HEK293 (cell line): ENCODE data around the gene DOP1A.

Experiments used
- CTCF ChIA-PET: fragments of 350-600 bp; formaldehyde crosslinking; extraction: SDS; loops from one replicate; lab custom pipeline; 2021; ENCODE audit warnings: antibody characterized with exemption; lab: Yijun Ruan, JAX
- POLR2A ChIA-PET: fragments of 300-600 bp; formaldehyde crosslinking; extraction: SDS; loops from one replicate; lab custom pipeline; 2020; ENCODE audit warnings: antibody characterized with exemption, inconsistent platforms; lab: Yijun Ruan, JAX
- H3K27ac ChIP-seq: fragments of 200-500 bp; sonication (Bioruptor generic); 2 replicates; pipeline ENCODE4 v1.5.1; 2014; ENCODE audit warnings: low read depth, low read length, control low read depth, inconsistent platforms; ENCODE audit errors: extremely low read depth
- H3K36me3 ChIP-seq, 2 experiments: fragments of 200-500 bp in 1 of 2; sonication (Bioruptor generic) in 1 of 2; 1 replicate in 1 of 2; 2 replicates in 1 of 2; pipeline ENCODE4 v1.5.1; 2014 to 2017; ENCODE audit warnings: inconsistent platforms in 2 of 2, low read length in 2 of 2; ENCODE audit not compliant: control insufficient read depth in 2 of 2, insufficient read depth in 1 of 2
- H3K4me1 ChIP-seq: fragments of 200-500 bp; sonication (Bioruptor generic); 2 replicates; pipeline ENCODE4 v1.5.1; 2014; ENCODE audit warnings: mild to moderate bottlenecking, low read length, inconsistent platforms; ENCODE audit not compliant: control insufficient read depth, insufficient read depth
- H3K4me3 ChIP-seq: 2 replicates; pipeline ENCODE4 v1.5.1; 2011; ENCODE audit warnings: low read depth, mild to moderate bottlenecking, control low read depth, low read length, moderate library complexity
- H3K9me3 ChIP-seq: fragments of 200-500 bp; sonication (Bioruptor generic); 2 replicates; pipeline ENCODE4 v1.5.1; 2014; ENCODE audit warnings: low read depth, low read length, inconsistent platforms; ENCODE audit not compliant: control insufficient read depth, insufficient read depth
- BCL6B ChIP-seq: fragments of 450-650 bp; formaldehyde crosslinking; IDR thresholded peaks from 2 replicates; pipeline ENCODE4 v1.5.1; 2017; ENCODE audit warnings: missing biosample characterization, missing genetic modification characterization
- GFI1B ChIP-seq: fragments of 450-650 bp; formaldehyde crosslinking; IDR thresholded peaks from 2 replicates; pipeline ENCODE4 v1.5.1; 2016; ENCODE audit warnings: missing biosample characterization, missing genetic modification characterization
- GLI4 ChIP-seq: fragments of 450-650 bp; formaldehyde crosslinking; IDR thresholded peaks from 2 replicates; pipeline ENCODE4 v1.5.1; 2016; ENCODE audit warnings: missing biosample characterization, missing genetic modification characterization
- HIC1 ChIP-seq: fragments of 450-650 bp; formaldehyde crosslinking; IDR thresholded peaks from 2 replicates; pipeline ENCODE4 v1.5.1; 2016; ENCODE audit warnings: missing biosample characterization, missing genetic modification characterization
- KLF7 ChIP-seq: fragments of 450-650 bp; formaldehyde crosslinking; IDR thresholded peaks from 2 replicates; pipeline ENCODE4 v1.5.1; 2016; ENCODE audit warnings: missing biosample characterization, missing genetic modification characterization, borderline replicate concordance
- PRDM6 ChIP-seq: fragments of 450-650 bp; formaldehyde crosslinking; IDR thresholded peaks from 2 replicates; pipeline ENCODE4 v1.5.1; 2017; ENCODE audit warnings: missing biosample characterization, missing genetic modification characterization
- WT1 ChIP-seq: fragments of 450-650 bp; formaldehyde crosslinking; IDR thresholded peaks from 2 replicates; pipeline ENCODE4 v1.5.1; 2016; ENCODE audit warnings: missing biosample characterization, missing genetic modification characterization
- ZBTB10 ChIP-seq: fragments of 450-650 bp; formaldehyde crosslinking; IDR thresholded peaks from 2 replicates; pipeline ENCODE4 v1.5.1; 2016; ENCODE audit warnings: missing biosample characterization, missing genetic modification characterization
- ZBTB8A ChIP-seq: fragments of 450-650 bp; formaldehyde crosslinking; IDR thresholded peaks from 2 replicates; pipeline ENCODE4 v1.5.1; 2016; ENCODE audit warnings: missing biosample characterization, missing genetic modification characterization
- ZNF112 ChIP-seq: fragments of 450-650 bp; formaldehyde crosslinking; IDR thresholded peaks from 2 replicates; pipeline ENCODE4 v1.5.0; 2017; ENCODE audit warnings: missing biosample characterization, missing genetic modification characterization
- ZNF221 ChIP-seq: fragments of 450-650 bp; formaldehyde crosslinking; IDR thresholded peaks from 2 replicates; pipeline ENCODE4 v1.5.1; 2017; ENCODE audit warnings: missing biosample characterization, missing genetic modification characterization, borderline replicate concordance
- ZNF426 ChIP-seq: fragments of 450-650 bp; formaldehyde crosslinking; IDR thresholded peaks from 2 replicates; pipeline ENCODE4 v1.5.1; 2017; ENCODE audit warnings: missing biosample characterization, missing genetic modification characterization, mild to moderate bottlenecking, inconsistent platforms, moderate library complexity
- ZNF518A ChIP-seq: fragments of 450-650 bp; formaldehyde crosslinking; conservative IDR thresholded peaks from 2 replicates; pipeline ENCODE4 v1.5.1; 2016; ENCODE audit warnings: low read depth, missing biosample characterization, missing genetic modification characterization
- ZNF623 ChIP-seq: fragments of 450-650 bp; formaldehyde crosslinking; IDR thresholded peaks from 2 replicates; pipeline ENCODE4 v1.5.1; 2016; ENCODE audit warnings: missing biosample characterization, missing genetic modification characterization
- ZNF624 ChIP-seq: fragments of 450-650 bp; formaldehyde crosslinking; IDR thresholded peaks from 2 replicates; pipeline ENCODE4 v1.5.1; 2017; ENCODE audit warnings: missing biosample characterization, missing genetic modification characterization
- ZNF660 ChIP-seq: fragments of 450-650 bp; IDR thresholded peaks from 2 replicates; pipeline ENCODE4 v1.5.1; 2018; ENCODE audit warnings: missing biosample characterization, mild to moderate bottlenecking, missing genetic modification characterization
- ZNF692 ChIP-seq: fragments of 450-650 bp; formaldehyde crosslinking; IDR thresholded peaks from 2 replicates; pipeline ENCODE4 v1.5.1; 2016; ENCODE audit warnings: missing biosample characterization, missing genetic modification characterization
- ZNF792 ChIP-seq: fragments of 450-650 bp; formaldehyde crosslinking; IDR thresholded peaks from 2 replicates; pipeline ENCODE4 v1.5.1; 2016; ENCODE audit warnings: missing biosample characterization, missing genetic modification characterization

The DOP1A gene

GRCh38 chr6:83152913-83153312 is 85.4 kb downstream of the DOP1A start:
- no peak overlapping the region for H3K4me3 ChIP-seq
- H3K36me3 ChIP-seq = peaks cover 26 to 72% of the 10 kb centered on the region in 2 experiments
- POLR2A ChIA-PET = interaction anchor here (0.6 kb wide), 1 partner anchor 31 kb away, joined by 3 read pairs; no protein-coding TSS in a partner anchor
- CTCF ChIA-PET = no interaction called here
- no peaks in the 10 kb centered on the region for H3K9me3 ChIP-seq
- no peaks in the 10 kb centered on the region for H3K4me1 ChIP-seq
- TF ChIP-seq ZNF792 (tag by site-specific recombination) = no peak
- TF ChIP-seq ZNF623 (tag by site-specific recombination) = no peak
- TF ChIP-seq ZBTB10 (tag by site-specific recombination) = no peak
- TF ChIP-seq ZNF624 (tag by site-specific recombination) = no peak
- no peak for TF ChIP-seq GFI1B (tag by site-specific recombination)
- no peak for TF ChIP-seq ZNF221 (tag by site-specific recombination)
- TF ChIP-seq BCL6B (tag by site-specific recombination) = peak; percentile 61; the same call in 1 of the 2 replicates
- TF ChIP-seq ZNF112 (tag by site-specific recombination) = no peak
- TF ChIP-seq, all 188 proteins: peak for 1
- H3K27ac ChIP-seq = no peak overlapping the region

GRCh38 chr6:83153883-83154521 is 86.5 kb downstream of the DOP1A start:
- CTCF ChIA-PET = interaction anchor here (0.5 to 1.7 kb wide), 6 partner anchors 11 to 402 kb away, joined by 3 to 4 read pairs (median 3); partner anchors contain the start of gene DOP1A
- no peak for TF ChIP-seq KLF7 (tag by site-specific recombination)
- no peak for TF ChIP-seq ZNF518A (tag by site-specific recombination)
- no peak for TF ChIP-seq HIC1 (tag by site-specific recombination)
- TF ChIP-seq ZNF624 (tag by site-specific recombination) = no peak
- TF ChIP-seq PRDM6 (tag by site-specific recombination) = peak; percentile 79
- no peak for TF ChIP-seq ZNF426
- 0 out of 2 replicates have a peak, but pooled peaks have one; percentile 17 for TF ChIP-seq ZNF660 (tag by site-specific recombination)
- no peak for TF ChIP-seq GLI4 (tag by site-specific recombination)
- TF ChIP-seq ZNF692 (tag by site-specific recombination) = no peak
- 0 out of 2 replicates have a peak, but pooled peaks have one; percentile 22 for TF ChIP-seq WT1 (tag by site-specific recombination)
- TF ChIP-seq ZBTB8A (tag by site-specific recombination) = no peak

More at GRCh38 chr6:83153883-83154521, 86.5 kb downstream of the DOP1A start:
- H3K4me1 ChIP-seq = no peaks in the 10 kb centered on the region
- H3K9me3 ChIP-seq = no peaks in the 10 kb centered on the region
- peaks cover 26 to 74% of the 10 kb centered on the region in 2 experiments for H3K36me3 ChIP-seq
- POLR2A ChIA-PET = no interaction called here
- no peak overlapping the region for H3K27ac ChIP-seq
- no peak overlapping the region for H3K4me3 ChIP-seq
